Lower lobe of right lung (tissue), 2 donors: ENCODE data around the gene CCDC85C. TPM values are rescaled to one million over a fixed set of nuclear protein-coding genes. Genes with fewer than 3 reads are reported as not detected.

ENCODE experiments used
- ATAC-seq, 2 donors: fragments of 200-7000 bp; cut with Tn5 transposase; one replicate each; pipeline ENCODE4 v1.9.1; 2020 to 2022; ENCODE audit warnings: mild to moderate bottlenecking in 2 of 2, moderate library complexity in 2 of 2
- DNase-seq: peaks from one replicate; pipeline ENCODE4 v3.0.0-alpha.2; 2020
- H3K27ac ChIP-seq: fragments of 200-600 bp; one replicate; pipeline ENCODE4 v1.8.0; 2022
- H3K27me3 ChIP-seq: fragments of 200-600 bp; one replicate; pipeline ENCODE4 v1.8.0; 2022; ENCODE audit warnings: low read depth
- H3K36me3 ChIP-seq: fragments of 200-600 bp; one replicate; pipeline ENCODE4 v1.8.0; 2022; ENCODE audit warnings: mild to moderate bottlenecking
- H3K4me1 ChIP-seq: fragments of 200-600 bp; one replicate; pipeline ENCODE4 v1.8.0; 2022
- H3K4me3 ChIP-seq: fragments of 200-600 bp; one replicate; pipeline ENCODE4 v1.8.0; 2022; ENCODE audit warnings: mild to moderate bottlenecking
- H3K9me3 ChIP-seq: fragments of 200-600 bp; one replicate; pipeline ENCODE4 v1.8.0; 2022
- CTCF ChIP-seq: fragments of 200-600 bp; IDR thresholded peaks from one replicate; pipeline ENCODE4 v1.8.0; 2022; ENCODE audit warnings: antibody characterized with exemption, mild to moderate bottlenecking
- intact Hi-C: fragments of 100-400 bp; cut with DNase I; formaldehyde crosslinking; loops from one replicate; pipeline ENCODE4 v1.11.0; 2022
- total RNA-seq: library from RNA; stranded (reverse); fragmentation: NEBNext Ultra II Directional; extraction: Animal tissue kit (Norgen Biotek cat#: 25700); gene quantifications from one replicate; pipeline ENCODE4 v1.2.1, GENCODE V29; 2021
- donor health status: DM: no; HTN: yes; CAD: no; lungs with severe emphysema.

The CCDC85C gene
- total RNA-seq, 1 donor from 2014 or later: 15.3 TPM

GRCh38 chr14:99522457-99522891 lies 81.5 kb downstream of the CCDC85C start:
- no peak for ATAC-seq
- peak; percentile 44 for DNase-seq
- peaks cover 41% of the 10 kb centered on the region for H3K4me1 ChIP-seq
- intact Hi-C loops: loop anchor here (10.0 kb wide), 1 partner anchor 102 kb away; no protein-coding TSS in a partner anchor
- H3K27me3 ChIP-seq: no peaks in the 10 kb centered on the region
- H3K36me3 ChIP-seq: no peaks in the 10 kb centered on the region
- no peaks in the 10 kb centered on the region for H3K9me3 ChIP-seq
- H3K4me3 ChIP-seq: no peak overlapping the region
- no peak for TF ChIP-seq CTCF
- no peak overlapping the region for H3K27ac ChIP-seq

- Histone ChIP-seq H3K4me3 (no peak overlapping the region), H3K27me3 (no peaks in the 10 kb centered on the region), H3K27ac (no peak overlapping the region), H3K36me3 (no peaks in the 10 kb centered on the region), H3K9me3 (no peaks in the 10 kb centered on the region), H3K4me1 (peaks cover 41% of the 10 kb centered on the region)
- DNase-seq (peak; percentile 39), ATAC-seq (no peak)
- no peak for TF ChIP-seq CTCF
- intact Hi-C loops: loop anchor here (10.0 kb wide), 1 partner anchor 103 kb away; no protein-coding TSS in a partner anchor
Measured at GRCh38 chr14:99522025-99522401, 82.0 kb downstream of the CCDC85C start.

GRCh38 chr14:99521176-99522024 lies 82.6 kb downstream of the CCDC85C start:
- Histone ChIP-seq H3K27ac (no peak overlapping the region), H3K27me3 (no peaks in the 10 kb centered on the region), H3K36me3 (no peaks in the 10 kb centered on the region), H3K4me3 (no peak overlapping the region), H3K4me1 (peaks cover 41% of the 10 kb centered on the region), H3K9me3 (no peaks in the 10 kb centered on the region)
- intact Hi-C loops: loop anchor here (10.0 kb wide), 1 partner anchor 103 kb away; no protein-coding TSS in a partner anchor
- DNase-seq (peak; percentile 24), ATAC-seq (no peak)
- no peak for TF ChIP-seq CTCF

- TF ChIP-seq CTCF: no peak
- Histone ChIP-seq H3K27me3 (no peaks in the 10 kb centered on the region), H3K27ac (no peak overlapping the region), H3K36me3 (no peaks in the 10 kb centered on the region), H3K4me1 (peaks cover 40% of the 10 kb centered on the region), H3K9me3 (no peaks in the 10 kb centered on the region), H3K4me3 (no peak overlapping the region)
- intact Hi-C loops: loop anchor here (10.0 kb wide), 1 partner anchor 104 kb away; no protein-coding TSS in a partner anchor
- DNase-seq (peak; percentile 32), ATAC-seq (no peak)
Measured at GRCh38 chr14:99520571-99521081, 83.4 kb downstream of the CCDC85C start.

GRCh38 chr14:99519931-99520421 lies 84.0 kb downstream of the CCDC85C start:
- H3K27ac ChIP-seq: no peak overlapping the region
- no peaks in the 10 kb centered on the region for H3K27me3 ChIP-seq
- ATAC-seq (no peak), DNase-seq (peak; percentile 34)
- H3K36me3 ChIP-seq: peaks cover 4% of the 10 kb centered on the region
- no peak overlapping the region for H3K4me3 ChIP-seq
- intact Hi-C loops: loop anchor here (10.0 kb wide), 1 partner anchor 105 kb away; no protein-coding TSS in a partner anchor
- TF ChIP-seq CTCF: no peak
- peaks cover 33% of the 10 kb centered on the region for H3K4me1 ChIP-seq
- H3K9me3 ChIP-seq: no peaks in the 10 kb centered on the region
